ENCODE measurements around the gene PTPN12.
"Not testable (repeated sequence)": the region's sequence is repeated elsewhere in the genome, so short reads cannot be mapped to it uniquely, and the experiment has no call there.

Gene PTPN12

DNA sequence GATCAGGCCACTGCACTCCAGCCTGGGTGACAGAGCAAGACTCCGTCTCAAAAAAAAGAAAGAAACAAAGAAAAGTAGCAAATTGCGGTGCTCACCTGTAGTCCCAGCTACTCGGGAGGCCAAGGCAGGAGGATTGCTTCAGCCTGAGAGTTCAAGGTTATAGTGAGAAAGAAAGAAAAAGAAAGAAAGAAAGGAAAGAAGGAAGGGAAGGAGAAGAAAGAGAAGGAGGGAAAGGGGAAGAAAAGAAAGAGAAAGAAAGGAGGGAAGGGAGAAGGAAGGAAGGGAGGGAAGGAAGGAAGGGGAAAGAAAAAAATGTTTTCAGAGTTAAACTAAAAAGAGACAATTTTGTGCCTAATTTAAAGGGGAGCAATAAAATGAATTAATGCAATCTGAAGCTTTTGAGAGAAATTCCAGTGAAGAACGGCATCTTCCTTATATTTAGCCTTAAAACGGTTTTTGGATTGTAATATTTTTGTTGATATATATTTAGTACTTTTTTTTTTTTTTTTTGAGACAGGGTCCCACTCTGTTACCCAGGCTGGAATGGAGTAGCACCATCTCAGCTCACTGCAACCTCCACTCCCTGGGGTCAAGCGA lies 111.7 kb downstream of the PTPN12 start:
- TF ChIP-seq CTCF (IDR thresholded peaks at IDR 0.05; ENCODE audit: control insufficient read depth, insufficient read depth, low read depth, low read length, missing control alignments): no peak
- no peak overlapping the region for H3K4me3 ChIP-seq (ENCODE audit: control insufficient read depth, low read depth, low read length)
- DNase-seq (ENCODE audit: low read depth): no peak

DNA sequence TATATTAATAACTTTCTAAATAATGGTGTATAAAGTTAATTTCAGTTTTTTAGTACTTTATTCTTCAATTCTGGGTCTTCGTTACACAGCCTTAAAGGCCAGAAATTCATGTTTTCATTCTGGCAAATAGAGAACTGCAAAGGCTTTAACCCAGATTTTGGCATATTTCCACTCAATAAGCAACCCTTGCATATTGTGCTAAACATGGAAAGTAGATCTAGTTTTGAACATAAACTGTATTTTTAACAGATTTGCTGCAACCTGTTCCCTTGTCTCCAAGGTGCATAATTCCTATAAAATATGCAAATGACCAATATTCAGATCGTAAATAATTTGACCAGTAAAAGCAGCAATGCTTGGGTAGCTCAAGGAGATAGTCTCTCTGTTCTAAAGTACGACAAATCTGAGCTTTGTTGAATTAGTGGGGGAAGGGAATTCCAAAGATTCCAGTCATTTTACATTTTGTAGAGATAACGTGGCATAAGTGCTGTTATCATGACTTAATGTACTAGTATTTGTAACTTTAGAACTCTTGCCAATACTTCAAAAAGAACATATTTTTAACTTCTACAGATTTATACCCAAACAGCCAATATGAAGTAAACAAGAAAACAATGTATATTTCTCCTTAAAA lies 112.7 kb downstream of the PTPN12 start:
- DNase-seq (ENCODE audit: low read depth): no peak
- no peak overlapping the region for H3K4me3 ChIP-seq (ENCODE audit: control insufficient read depth, low read depth, low read length)
- TF ChIP-seq CTCF (IDR thresholded peaks at IDR 0.05; ENCODE audit: control insufficient read depth, insufficient read depth, low read depth, low read length, missing control alignments): no peak

- H3K4me3 ChIP-seq (ENCODE audit: control insufficient read depth, low read depth, low read length): no peak overlapping the region
- no peak for DNase-seq (ENCODE audit: low read depth)
- TF ChIP-seq CTCF (IDR thresholded peaks at IDR 0.05; ENCODE audit: control insufficient read depth, insufficient read depth, low read depth, low read length, missing control alignments): peak; percentile 66
These were observed 114.6 kb downstream of the PTPN12 start for GRCh38 chr7:77651575-77652162.

- not testable (repeated sequence) for H3K4me3 ChIP-seq (ENCODE audit: control insufficient read depth, low read depth, low read length); DNase-seq (ENCODE audit: low read depth)
These were observed 115.7 kb downstream of the PTPN12 start for GRCh38 chr7:77652826-77653225.

GRCh38 chr7:77653572-77653971 lies 116.5 kb downstream of the PTPN12 start:
- no peak for TF ChIP-seq CTCF (IDR thresholded peaks at IDR 0.05; ENCODE audit: control insufficient read depth, insufficient read depth, low read depth, low read length, missing control alignments)
- H3K4me3 ChIP-seq (ENCODE audit: control insufficient read depth, low read depth, low read length): no peak overlapping the region
- DNase-seq (ENCODE audit: low read depth): no peak

DNA sequence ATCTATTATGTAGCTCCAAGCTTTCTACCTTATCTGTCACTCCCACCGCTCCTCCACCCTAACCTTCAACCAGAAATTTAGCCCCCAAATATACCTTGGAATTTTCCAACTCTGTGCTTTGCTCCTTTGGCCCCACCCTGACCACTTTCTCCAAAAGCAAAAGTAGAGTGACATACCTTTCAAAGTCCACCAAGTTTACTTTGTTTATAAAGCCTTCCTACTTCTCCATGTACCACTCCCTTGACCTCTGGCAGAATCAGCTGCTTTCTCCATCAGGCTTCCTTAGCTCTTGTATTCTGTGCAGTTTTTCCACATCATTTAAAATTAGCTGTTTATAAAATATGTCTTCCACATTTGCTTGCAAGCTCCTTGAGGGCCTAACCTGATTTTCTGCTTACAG lies 118.3 kb downstream of the PTPN12 start:
- DNase-seq (ENCODE audit: low read depth): no peak
- no peak overlapping the region for H3K4me3 ChIP-seq (ENCODE audit: control insufficient read depth, low read depth, low read length)
- no peak for TF ChIP-seq CTCF (IDR thresholded peaks at IDR 0.05; ENCODE audit: control insufficient read depth, insufficient read depth, low read depth, low read length, missing control alignments)

DNA sequence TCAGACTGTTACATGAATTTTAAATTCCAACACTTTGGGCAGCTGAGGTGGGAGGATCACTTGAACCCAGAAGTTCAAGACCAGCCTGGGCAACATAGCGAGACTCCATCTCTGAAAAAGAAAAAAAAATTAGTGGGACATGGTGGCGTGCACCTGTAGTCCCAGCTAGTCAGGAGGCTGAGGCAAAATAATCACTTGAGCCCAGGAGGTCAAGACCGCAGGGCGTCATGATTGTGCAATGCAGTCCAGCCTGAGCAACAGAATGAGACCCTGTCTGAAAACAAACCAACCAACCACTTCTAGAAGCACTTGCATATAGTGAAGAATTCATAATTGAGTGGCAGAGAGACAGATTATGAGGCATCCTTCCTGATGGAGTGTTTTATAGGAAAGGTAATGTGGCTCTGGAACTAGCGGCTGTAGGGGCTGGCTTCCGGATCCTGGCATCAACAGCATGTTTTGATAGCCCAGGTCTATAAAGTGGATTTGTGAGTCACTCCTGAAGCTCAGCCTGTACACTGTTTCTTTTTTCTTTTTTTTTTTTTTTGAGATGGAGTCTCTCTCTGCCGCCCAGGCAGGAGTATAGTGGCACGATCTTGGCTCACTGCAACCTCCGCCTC lies 118.9 kb downstream of the PTPN12 start:
- TF ChIP-seq CTCF (IDR thresholded peaks at IDR 0.05; ENCODE audit: control insufficient read depth, insufficient read depth, low read depth, low read length, missing control alignments): no peak
- H3K4me3 ChIP-seq (ENCODE audit: control insufficient read depth, low read depth, low read length): no peak overlapping the region
- no peak for DNase-seq (ENCODE audit: low read depth)
